ENCODE results near the gene NLRP14. TPM values are rescaled to one million over a fixed set of nuclear protein-coding genes. Genes with fewer than 3 reads are reported as not detected.

The NLRP14 gene
- total RNA-seq, 4 donors from 2014 or later = not detected

GRCh38 chr11:7079545-7080135 is 59.4 kb downstream of the NLRP14 start:
- DNase-seq = no peak
- H3K4me3 ChIP-seq = no peak overlapping the region
- no peaks in the 10 kb centered on the region for H3K4me1 ChIP-seq
- in situ Hi-C loops (cut with MboI; ENCODE audit: low sequenced_read_pairs in 4 of 4) (loop anchor here in 1 of 4 donors (25.0 kb wide), 1 partner anchor 608 kb away; no protein-coding TSS in a partner anchor), intact Hi-C loops (cut with DNase I; ENCODE audit: low total_unique reads) (no loop called here)
- no peak overlapping the region for H3K27ac ChIP-seq
- TF ChIP-seq POLR2A (IDR thresholded peaks at IDR 0.05) (no peak), CTCF (IDR thresholded peaks at IDR 0.05 in 4 of 5, conservative IDR thresholded peaks at IDR 0.05 in 1 of 5) (no peak)
- no peak for ATAC-seq
- H3K36me3 ChIP-seq = no peaks in the 10 kb centered on the region
- H3K27me3 ChIP-seq = no peaks in the 10 kb centered on the region
- H3K9me3 ChIP-seq = no peaks in the 10 kb centered on the region

- H3K27me3 ChIP-seq = no peaks in the 10 kb centered on the region
- intact Hi-C loops (cut with DNase I; ENCODE audit: low total_unique reads) = no loop called here
- H3K4me3 ChIP-seq = no peak overlapping the region
- in situ Hi-C loops (cut with MboI; ENCODE audit: low sequenced_read_pairs in 4 of 4) = loop anchor here in 1 of 4 donors (25.0 kb wide), 1 partner anchor 606 kb away; no protein-coding TSS in a partner anchor
- H3K27ac ChIP-seq = no peak overlapping the region
- no peak for DNase-seq
- no peak for ATAC-seq
- TF ChIP-seq POLR2A (IDR thresholded peaks at IDR 0.05) (no peak), CTCF (IDR thresholded peaks at IDR 0.05 in 4 of 5, conservative IDR thresholded peaks at IDR 0.05 in 1 of 5) (no peak)
- no peaks in the 10 kb centered on the region for H3K36me3 ChIP-seq
- H3K4me1 ChIP-seq = no peaks in the 10 kb centered on the region
- no peaks in the 10 kb centered on the region for H3K9me3 ChIP-seq
Measured at GRCh38 chr11:7080900-7081299, 60.6 kb downstream of the NLRP14 start.

GRCh38 chr11:7081441-7081840 is 61.2 kb downstream of the NLRP14 start:
- intact Hi-C loops (cut with DNase I; ENCODE audit: low total_unique reads) = no loop called here
- Histone ChIP-seq H3K4me3 (no peak overlapping the region), H3K27ac (no peak overlapping the region), H3K4me1 (no peaks in the 10 kb centered on the region), H3K27me3 (no peaks in the 10 kb centered on the region), H3K36me3 (no peaks in the 10 kb centered on the region), H3K9me3 (no peaks in the 10 kb centered on the region)
- ATAC-seq = no peak
- in situ Hi-C loops (cut with MboI; ENCODE audit: low sequenced_read_pairs in 4 of 4) = loop anchor here in 1 of 4 donors (25.0 kb wide), 1 partner anchor 606 kb away; no protein-coding TSS in a partner anchor
- TF ChIP-seq CTCF (IDR thresholded peaks at IDR 0.05 in 4 of 5, conservative IDR thresholded peaks at IDR 0.05 in 1 of 5) (no peak), POLR2A (IDR thresholded peaks at IDR 0.05) (no peak)
- DNase-seq = no peak

- H3K27me3 ChIP-seq = no peaks in the 10 kb centered on the region
- intact Hi-C loops (cut with DNase I; ENCODE audit: low total_unique reads) (no loop called here), in situ Hi-C loops (cut with MboI; ENCODE audit: low sequenced_read_pairs in 4 of 4) (loop anchor here in 1 of 4 donors (25.0 kb wide), 1 partner anchor 598 kb away; no protein-coding TSS in a partner anchor)
- no peak within 1 kb of the TSS for H3K4me3 ChIP-seq
- ATAC-seq (no peak), DNase-seq (no peak)
- TF ChIP-seq POLR2A (IDR thresholded peaks at IDR 0.05) (no peak), CTCF (IDR thresholded peaks at IDR 0.05 in 4 of 5, conservative IDR thresholded peaks at IDR 0.05 in 1 of 5) (no peak)
- H3K4me1 ChIP-seq = no peaks in the 10 kb centered on the region
- no peak within 1 kb of the TSS for H3K27ac ChIP-seq
- H3K9me3 ChIP-seq = no peaks in the 10 kb centered on the region
- H3K36me3 ChIP-seq = no peaks in the 10 kb centered on the region
Measured at GRCh38 chr11:7088921-7089320, 68.6 kb downstream of the NLRP14 start, which contains the start of gene RBMXL2. Gene RBMXL2, plus strand, starts transcription at chr11:7088998. Its CDS starts 123 bp downstream, at chr11:7089121.
